Activated effector memory CD4-positive, alpha-beta T cell treated with anti-CD3 and anti-CD28 coated beads, Interleukin-2, amount 50 U/mL, for 16 hours (primary cell): ENCODE results near the gene PXDC1.
"Not testable (repeated sequence)": the region's sequence is repeated elsewhere in the genome, so short reads cannot be mapped to it uniquely, and the experiment has no call there.

ENCODE experiments used
- DNase-seq: peaks from one replicate; pipeline ENCODE4 v3.0.0-alpha.2; 2020

Gene PXDC1

GRCh38 chr6:3707751-3708412 lies 43.6 kb downstream of the PXDC1 start:
- no peak for DNase-seq

- no peak for DNase-seq
These were observed 44.5 kb downstream of the PXDC1 start for GRCh38 chr6:3707024-3707423.

- DNase-seq: no peak
These were observed 45.0 kb downstream of the PXDC1 start for GRCh38 chr6:3706547-3706946.

GRCh38 chr6:3701631-3702030 lies 49.9 kb downstream of the PXDC1 start:
- no peak for DNase-seq

GRCh38 chr6:3699231-3699630 lies 52.3 kb downstream of the PXDC1 start:
- DNase-seq: no peak

- no peak for DNase-seq
These were observed 53.5 kb downstream of the PXDC1 start for GRCh38 chr6:3698021-3698420.

GRCh38 chr6:3697609-3698008 lies 53.9 kb downstream of the PXDC1 start:
- DNase-seq: no peak

- no peak for DNase-seq
These were observed 54.9 kb downstream of the PXDC1 start for GRCh38 chr6:3696525-3697088.

GRCh38 chr6:3695065-3695817 lies 56.3 kb downstream of the PXDC1 start:
- no peak for DNase-seq

- no peak for DNase-seq
These were observed 57.7 kb downstream of the PXDC1 start for GRCh38 chr6:3693831-3694230.

- DNase-seq: no peak
These were observed 61.0 kb downstream of the PXDC1 start for GRCh38 chr6:3690506-3690905.

GRCh38 chr6:3687847-3688246 lies 63.7 kb downstream of the PXDC1 start:
- DNase-seq: no peak

- no peak for DNase-seq
These were observed 68.2 kb downstream of the PXDC1 start for GRCh38 chr6:3683331-3683730.

GRCh38 chr6:3678946-3679345 lies 72.6 kb downstream of the PXDC1 start:
- DNase-seq: no peak

GRCh38 chr6:3677751-3678150 lies 73.8 kb downstream of the PXDC1 start:
- not testable (repeated sequence) for DNase-seq

- not testable (repeated sequence) for DNase-seq
These were observed 74.2 kb downstream of the PXDC1 start for GRCh38 chr6:3677351-3677750.
